Brain microvascular endothelial cell (primary cell): ENCODE results near the gene TXNRD1.
A peak's percentile ranks its signal among the peaks of the same experiment; 100 is the strongest.

Experiments
- DNase-seq: peaks from one replicate; pipeline ENCODE4 v3.0.0-alpha.2; 2020
- H3K27ac ChIP-seq: fragments of 250-450 bp; sonication (Bioruptor Pico); 2 replicates; pipeline ENCODE4 v1.5.1; 2020; ENCODE audit warnings: mild to moderate bottlenecking, moderate library complexity
- H3K27me3 ChIP-seq: fragments of 250-450 bp; sonication (Bioruptor Pico); replicated peaks from 2 replicates; pipeline ENCODE4 v1.5.1; 2020; ENCODE audit warnings: mild to moderate bottlenecking
- H3K36me3 ChIP-seq: fragments of 250-450 bp; sonication (Bioruptor Pico); replicated peaks from 2 replicates; pipeline ENCODE4 v1.5.1; 2020; ENCODE audit warnings: mild to moderate bottlenecking
- H3K4me3 ChIP-seq: 2 replicates; pipeline ENCODE4 v1.5.1; 2011; ENCODE audit warnings: low read depth, mild to moderate bottlenecking, control low read depth, low read length, moderate library complexity
- in situ Hi-C: cut with HindIII; loops from 2 replicates; pipeline ENCODE4 v1.10.0; 2017; ENCODE audit warnings: low sequenced_read_pairs, low pct_ligation_motif_present
- TF ChIP-seq, protein P1 (sequence below): IDR thresholded peaks from 2 replicates; pipeline ENCODE4 v1.5.1; 2011; ENCODE audit warnings: low read depth, mild to moderate bottlenecking, moderate library complexity, low read length, control low read depth, inconsistent platforms; ENCODE audit errors: missing control alignments

The TXNRD1 gene

DNA sequence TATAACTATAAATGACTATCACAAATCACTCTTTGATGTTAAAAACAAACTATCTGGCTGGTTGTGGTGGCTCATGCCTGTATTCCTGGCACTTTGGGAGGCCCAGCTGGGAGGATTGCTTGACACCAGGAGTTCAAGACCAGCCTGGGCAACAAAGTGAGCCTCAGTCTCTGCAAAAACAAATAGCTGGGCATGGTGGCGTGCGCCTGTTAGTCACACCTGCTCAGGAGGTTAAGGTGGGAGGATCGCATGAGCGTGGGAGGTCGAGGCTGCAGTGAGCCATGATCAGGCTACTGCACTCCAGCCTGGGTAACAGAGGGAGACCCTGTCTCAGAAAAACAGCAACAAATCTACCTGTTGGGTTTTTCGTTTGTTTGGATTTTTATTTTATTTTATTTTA is 5.4 kb downstream of the TXNRD1 start:
- Histone ChIP-seq H3K36me3 (no peaks in the 10 kb centered on the region), H3K27ac (no peak overlapping the region), H3K27me3 (no peaks in the 10 kb centered on the region), H3K4me3 (no peak overlapping the region)
- DNase-seq: no peak
- TF ChIP-seq, protein P1, sequence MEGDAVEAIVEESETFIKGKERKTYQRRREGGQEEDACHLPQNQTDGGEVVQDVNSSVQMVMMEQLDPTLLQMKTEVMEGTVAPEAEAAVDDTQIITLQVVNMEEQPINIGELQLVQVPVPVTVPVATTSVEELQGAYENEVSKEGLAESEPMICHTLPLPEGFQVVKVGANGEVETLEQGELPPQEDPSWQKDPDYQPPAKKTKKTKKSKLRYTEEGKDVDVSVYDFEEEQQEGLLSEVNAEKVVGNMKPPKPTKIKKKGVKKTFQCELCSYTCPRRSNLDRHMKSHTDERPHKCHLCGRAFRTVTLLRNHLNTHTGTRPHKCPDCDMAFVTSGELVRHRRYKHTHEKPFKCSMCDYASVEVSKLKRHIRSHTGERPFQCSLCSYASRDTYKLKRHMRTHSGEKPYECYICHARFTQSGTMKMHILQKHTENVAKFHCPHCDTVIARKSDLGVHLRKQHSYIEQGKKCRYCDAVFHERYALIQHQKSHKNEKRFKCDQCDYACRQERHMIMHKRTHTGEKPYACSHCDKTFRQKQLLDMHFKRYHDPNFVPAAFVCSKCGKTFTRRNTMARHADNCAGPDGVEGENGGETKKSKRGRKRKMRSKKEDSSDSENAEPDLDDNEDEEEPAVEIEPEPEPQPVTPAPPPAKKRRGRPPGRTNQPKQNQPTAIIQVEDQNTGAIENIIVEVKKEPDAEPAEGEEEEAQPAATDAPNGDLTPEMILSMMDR: no peak
- in situ Hi-C loops: no loop called here

DNA sequence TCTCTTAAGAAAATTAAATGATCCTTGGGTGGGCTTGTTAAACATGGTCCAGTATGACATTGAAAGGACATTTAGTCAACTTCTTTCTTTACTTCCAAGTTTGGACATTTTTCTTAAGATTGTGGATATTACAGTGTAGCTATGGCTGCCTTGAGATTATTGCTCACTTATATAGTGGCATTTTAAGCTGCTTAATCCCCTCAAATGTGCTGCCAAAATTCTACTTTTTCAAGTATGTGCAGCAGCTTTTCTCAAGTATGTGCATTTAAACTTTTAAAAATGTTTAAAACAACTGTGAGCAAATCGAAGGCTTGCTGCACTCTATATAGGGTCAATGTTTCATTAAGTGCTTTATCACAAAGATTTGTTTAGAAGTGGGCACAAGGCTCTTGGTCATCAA is 7.4 kb downstream of the TXNRD1 start:
- no peak for DNase-seq
- TF ChIP-seq, protein P1: no peak
- no peak overlapping the region for H3K4me3 ChIP-seq

DNA sequence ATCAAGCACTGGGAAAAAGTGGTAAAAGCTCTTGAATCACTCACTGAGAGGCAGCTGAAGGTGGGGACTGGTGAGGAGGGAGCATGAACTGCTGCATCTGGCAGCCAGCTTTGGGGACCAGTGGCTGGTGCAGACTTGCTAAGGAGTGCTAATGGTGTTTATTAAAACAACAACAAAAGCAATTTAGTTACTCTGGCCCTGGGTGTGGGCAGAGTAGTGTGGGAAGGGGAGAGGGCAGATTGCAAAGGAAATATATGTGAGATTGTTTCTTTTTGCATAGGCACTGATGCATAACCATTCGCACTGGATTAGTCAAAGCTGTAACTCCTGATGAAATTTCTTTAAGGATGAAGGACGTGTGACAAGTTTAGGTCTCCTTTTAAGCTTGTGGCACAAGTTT is 8.1 kb downstream of the TXNRD1 start:
- H3K27ac ChIP-seq: no peak overlapping the region
- TF ChIP-seq, protein P1: no peak
- in situ Hi-C loops: no loop called here
- H3K27me3 ChIP-seq: no peaks in the 10 kb centered on the region
- no peak overlapping the region for H3K4me3 ChIP-seq
- H3K36me3 ChIP-seq: no peaks in the 10 kb centered on the region
- DNase-seq: no peak

More for the DNA sequence above, 7.4 kb downstream of the TXNRD1 start:
- Histone ChIP-seq H3K27me3 (no peaks in the 10 kb centered on the region), H3K27ac (no peak overlapping the region), H3K36me3 (no peaks in the 10 kb centered on the region)
- in situ Hi-C loops: no loop called here

DNA sequence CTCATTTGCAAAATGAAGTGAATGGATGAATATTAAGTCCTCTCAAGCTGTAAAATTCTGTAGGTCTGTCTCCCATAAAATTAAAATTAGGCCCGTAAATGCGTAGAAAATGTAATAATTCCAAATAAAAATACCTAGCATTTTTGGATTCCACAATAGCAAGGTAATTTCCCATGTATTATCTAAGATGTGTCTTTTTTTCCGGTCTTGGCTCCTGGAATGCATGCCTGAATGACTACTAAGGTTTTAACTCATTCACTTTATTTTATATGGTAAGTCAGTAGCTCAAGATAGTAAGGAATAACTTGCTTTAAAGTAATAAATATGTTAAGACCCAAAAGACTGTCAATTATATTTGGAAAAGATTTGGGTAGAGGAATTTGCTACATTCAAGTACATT is 11.1 kb downstream of the TXNRD1 start:
- in situ Hi-C loops: no loop called here
- no peak overlapping the region for H3K4me3 ChIP-seq
- H3K36me3 ChIP-seq: no peaks in the 10 kb centered on the region
- no peaks in the 10 kb centered on the region for H3K27me3 ChIP-seq
- TF ChIP-seq, protein P1: no peak
- DNase-seq: peak; percentile 22
- H3K27ac ChIP-seq: no peak overlapping the region

DNA sequence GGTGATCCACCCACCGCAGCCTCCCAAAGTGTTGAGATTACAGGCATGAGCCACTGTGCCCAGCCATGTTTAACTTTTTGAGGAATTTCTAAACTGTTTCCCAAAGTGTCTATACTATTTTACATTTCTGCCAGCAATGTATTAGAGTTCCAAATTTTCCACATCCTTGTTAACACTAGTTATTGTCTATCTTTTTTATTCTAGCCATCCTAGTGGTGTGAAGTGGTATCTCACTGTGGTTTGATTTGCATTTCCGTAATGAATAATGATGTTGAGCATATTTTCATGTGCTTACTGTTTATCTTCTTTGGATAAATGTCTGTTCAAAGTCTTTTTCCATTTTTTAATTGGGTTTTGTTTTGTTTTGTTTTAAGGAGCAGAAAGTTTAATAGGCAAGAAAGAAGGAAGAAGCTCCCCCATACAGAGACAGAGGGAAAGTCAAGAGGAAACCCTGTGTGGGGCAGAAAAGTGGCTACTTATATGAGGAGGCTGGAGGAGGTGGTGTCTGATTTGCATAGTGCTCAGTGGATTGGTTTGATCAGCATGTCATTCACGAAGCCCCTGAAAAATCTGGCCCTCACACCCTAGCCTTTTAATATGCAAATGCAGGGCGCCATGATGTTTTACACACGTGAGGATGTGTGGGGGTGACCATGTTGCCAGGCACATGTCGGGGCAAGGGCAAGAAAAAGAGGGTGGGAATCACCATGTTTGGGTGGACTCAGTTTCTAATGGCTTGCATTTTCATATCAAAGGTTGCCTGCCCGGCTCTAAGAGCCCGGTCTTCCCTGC is 14.9 kb downstream of the TXNRD1 start:
- in situ Hi-C loops: no loop called here
- no peak for DNase-seq
- H3K27me3 ChIP-seq: no peaks in the 10 kb centered on the region
- H3K27ac ChIP-seq: no peak overlapping the region
- TF ChIP-seq, protein P1: no peak
- H3K36me3 ChIP-seq: no peaks in the 10 kb centered on the region
- no peak overlapping the region for H3K4me3 ChIP-seq

DNA sequence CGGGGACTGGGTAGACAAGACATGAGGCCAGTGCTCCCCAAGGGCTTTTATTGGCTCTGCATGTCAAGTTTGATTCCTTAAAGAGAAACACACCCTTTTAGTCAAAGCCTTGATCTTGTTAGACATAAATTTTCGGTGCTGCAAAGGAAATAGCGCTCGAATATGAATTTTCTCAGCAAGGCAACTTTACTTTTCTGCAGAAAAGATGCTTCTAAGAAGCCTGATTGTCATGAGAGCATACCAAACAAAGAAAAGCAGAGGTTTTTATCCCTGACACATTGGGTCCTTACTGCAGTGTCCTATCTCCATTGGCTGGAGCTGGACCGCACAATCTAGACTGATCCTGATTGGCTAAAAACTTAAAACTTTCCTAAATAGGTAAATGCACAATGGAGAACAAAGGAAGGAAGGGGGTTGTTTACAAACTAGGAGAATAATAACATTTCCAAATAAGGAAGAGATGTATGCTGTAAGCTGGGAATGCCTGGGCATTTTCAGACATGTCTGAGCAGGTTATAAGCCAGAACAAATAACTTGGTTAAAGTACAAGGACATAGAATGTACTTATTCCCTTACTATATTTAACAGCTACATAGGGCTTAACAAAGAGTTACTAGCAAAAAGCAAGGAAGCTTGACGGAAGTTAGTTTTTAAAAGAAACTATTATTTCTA is 17.2 kb downstream of the TXNRD1 start:
- Histone ChIP-seq H3K36me3 (no peaks in the 10 kb centered on the region), H3K27me3 (no peaks in the 10 kb centered on the region), H3K4me3 (no peak overlapping the region), H3K27ac (no peak overlapping the region)
- no peak for DNase-seq
- TF ChIP-seq, protein P1: no peak
- in situ Hi-C loops: no loop called here
